DMS114 treated with DMSO at 0.1 percent for 48 hours (cell line): ENCODE measurements around the gene COA1.
"Not testable (repeated sequence)": the region's sequence is repeated elsewhere in the genome, so short reads cannot be mapped to it uniquely, and the experiment has no call there.

Experiments
- DNase-seq: peaks from one replicate; lab custom pipeline; 2025; ENCODE audit not compliant: unreplicated experiment; lab: John Stamatoyannopoulos, UW

The COA1 gene

GRCh38 chr7:43731494-43731893 lies 2.2 kb upstream of the COA1 start:
- DNase-seq: not testable (repeated sequence)

- DNase-seq: no peak
Observed at GRCh38 chr7:43729924-43730248, 563 bp upstream of the COA1 start.

- DNase-seq: no peak
Observed at GRCh38 chr7:43727494-43727893, 1.8 kb downstream of the COA1 start.

- DNase-seq: no peak
Observed at GRCh38 chr7:43727003-43727402, 2.3 kb downstream of the COA1 start.

DNA sequence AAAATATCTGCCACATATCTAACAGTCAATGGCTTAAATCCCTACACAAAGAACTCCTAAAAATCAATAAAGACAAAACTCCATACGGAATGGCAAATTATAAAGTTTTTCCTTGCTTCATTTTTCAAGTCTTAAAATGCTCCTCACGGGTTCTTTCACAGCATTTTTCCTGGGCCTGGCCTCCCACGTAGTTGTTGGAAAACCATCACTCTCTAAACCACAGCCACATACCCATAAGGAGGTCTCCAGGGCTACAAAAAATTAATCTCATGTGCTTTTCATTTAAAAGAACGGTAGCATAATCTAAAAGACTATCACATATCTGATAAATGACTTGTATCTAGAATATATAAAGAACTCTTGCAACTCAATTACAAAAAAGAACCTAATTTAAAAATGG lies 2.9 kb downstream of the COA1 start:
- DNase-seq: no peak

DNA sequence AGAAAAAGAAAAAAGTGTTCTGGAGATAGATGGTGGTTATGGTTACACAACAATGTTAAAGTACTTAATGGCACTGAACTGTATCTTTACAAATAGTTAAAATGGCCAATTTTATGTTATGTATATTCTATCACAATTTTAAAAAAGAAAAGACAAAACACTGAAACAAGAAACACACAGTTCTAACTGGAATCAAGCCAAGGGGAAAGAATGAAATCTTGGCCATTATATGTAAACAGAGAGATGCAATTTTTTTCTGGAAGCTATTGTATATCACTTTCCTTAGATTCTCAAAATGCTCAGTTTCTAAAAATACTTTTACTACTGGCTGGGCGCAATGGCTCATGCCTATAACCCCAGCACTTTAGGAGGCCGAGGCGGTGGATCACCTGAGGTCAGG lies 4.1 kb downstream of the COA1 start:
- no peak for DNase-seq

- DNase-seq: no peak
Observed at GRCh38 chr7:43723007-43723341, 6.3 kb downstream of the COA1 start.

- DNase-seq: peak; percentile 41
Observed at GRCh38 chr7:43721193-43721806, 8.0 kb downstream of the COA1 start.

DNA sequence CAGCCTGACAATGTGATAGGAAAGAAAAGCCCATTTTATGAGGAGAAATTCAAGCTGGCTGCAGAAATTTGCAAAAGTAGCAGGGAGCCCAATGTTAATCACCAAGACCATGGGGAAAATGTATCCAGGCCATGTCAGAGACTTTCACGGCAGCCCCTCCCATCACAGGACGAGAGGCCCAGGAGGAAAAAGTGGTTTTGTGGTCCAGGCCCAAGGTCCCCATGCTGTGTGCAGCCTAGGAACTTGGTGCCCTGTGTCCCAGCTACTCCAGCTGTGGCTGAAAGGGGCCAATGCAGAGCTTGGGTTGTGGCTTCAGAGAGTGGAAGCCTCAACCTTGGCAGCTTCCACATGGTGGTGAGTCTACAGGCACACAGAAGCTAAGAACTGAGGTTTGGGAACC lies 12.7 kb downstream of the COA1 start:
- no peak for DNase-seq

- not testable (repeated sequence) for DNase-seq
Observed at GRCh38 chr7:43715966-43716365, 13.4 kb downstream of the COA1 start.

GRCh38 chr7:43711503-43711902 lies 17.8 kb downstream of the COA1 start:
- DNase-seq: no peak

- not testable (repeated sequence) for DNase-seq
Observed at GRCh38 chr7:43708055-43708454, 21.3 kb downstream of the COA1 start.

- no peak for DNase-seq
Observed at GRCh38 chr7:43703573-43703972, 25.8 kb downstream of the COA1 start.

GRCh38 chr7:43702974-43703373 lies 26.3 kb downstream of the COA1 start:
- no peak for DNase-seq

- no peak for DNase-seq
Observed at GRCh38 chr7:43701929-43702328, 27.4 kb downstream of the COA1 start.

GRCh38 chr7:43701500-43701854 lies 27.8 kb downstream of the COA1 start:
- DNase-seq: peak; percentile 29

DNA sequence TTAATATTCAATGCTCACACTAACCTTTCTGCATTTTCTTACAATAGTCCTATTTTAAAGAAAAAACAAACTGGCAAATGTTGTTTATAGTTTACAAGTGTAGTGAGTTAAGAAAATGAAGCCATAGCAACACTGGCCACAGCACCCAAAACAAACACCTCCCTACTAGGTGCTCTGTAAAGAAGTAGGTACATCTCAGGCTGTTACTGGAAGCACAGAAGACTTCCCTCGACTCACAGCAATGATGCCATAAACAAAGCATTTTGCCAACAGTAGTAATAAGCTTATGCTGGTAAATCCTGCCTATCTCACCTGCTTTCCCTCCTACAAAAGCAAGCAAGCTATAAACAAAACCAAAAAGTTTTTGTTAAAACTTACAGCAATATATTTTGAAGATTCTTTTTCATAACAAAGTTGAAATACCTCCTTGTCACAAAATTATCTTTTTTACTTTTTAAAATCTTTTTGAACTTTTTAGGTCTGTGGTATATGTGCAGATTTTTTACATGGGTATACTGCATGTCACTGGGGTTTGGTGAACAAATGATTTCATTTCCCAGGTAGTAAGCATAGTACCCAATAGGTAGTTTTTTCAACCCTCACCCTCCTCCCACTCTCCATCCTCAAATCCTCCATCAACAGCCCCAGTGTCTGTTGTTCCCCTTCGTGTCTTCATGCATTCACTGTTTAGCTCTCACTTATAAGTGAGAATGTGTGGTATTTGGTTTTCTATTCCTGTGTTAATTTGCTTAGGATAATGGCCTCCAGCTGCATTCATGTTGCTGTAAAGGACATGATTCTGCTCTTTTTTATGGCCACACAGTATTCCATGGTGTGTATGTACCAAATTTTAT lies 28.4 kb downstream of the COA1 start:
- no peak for DNase-seq

DNA sequence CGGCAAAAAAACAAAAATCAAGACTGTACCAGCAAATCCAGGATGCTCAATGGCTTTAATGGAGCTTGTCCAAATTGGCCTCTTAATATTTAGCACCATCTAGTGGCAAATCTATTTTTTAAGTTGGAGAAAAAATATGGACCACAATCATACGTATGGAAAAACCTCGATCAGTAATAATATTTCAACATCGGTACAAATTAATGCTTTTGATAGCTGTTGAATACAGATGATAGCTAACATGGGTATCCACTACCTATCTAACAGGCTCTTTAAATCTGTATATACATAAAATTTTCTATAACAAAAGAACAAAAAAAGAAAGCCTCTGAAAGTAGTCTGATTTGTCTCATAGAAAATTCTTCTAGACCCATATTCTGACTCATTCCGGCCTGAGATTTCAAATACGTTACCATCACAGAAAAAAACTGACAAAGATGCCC lies 29.2 kb downstream of the COA1 start:
- peak; percentile 25 for DNase-seq

DNA sequence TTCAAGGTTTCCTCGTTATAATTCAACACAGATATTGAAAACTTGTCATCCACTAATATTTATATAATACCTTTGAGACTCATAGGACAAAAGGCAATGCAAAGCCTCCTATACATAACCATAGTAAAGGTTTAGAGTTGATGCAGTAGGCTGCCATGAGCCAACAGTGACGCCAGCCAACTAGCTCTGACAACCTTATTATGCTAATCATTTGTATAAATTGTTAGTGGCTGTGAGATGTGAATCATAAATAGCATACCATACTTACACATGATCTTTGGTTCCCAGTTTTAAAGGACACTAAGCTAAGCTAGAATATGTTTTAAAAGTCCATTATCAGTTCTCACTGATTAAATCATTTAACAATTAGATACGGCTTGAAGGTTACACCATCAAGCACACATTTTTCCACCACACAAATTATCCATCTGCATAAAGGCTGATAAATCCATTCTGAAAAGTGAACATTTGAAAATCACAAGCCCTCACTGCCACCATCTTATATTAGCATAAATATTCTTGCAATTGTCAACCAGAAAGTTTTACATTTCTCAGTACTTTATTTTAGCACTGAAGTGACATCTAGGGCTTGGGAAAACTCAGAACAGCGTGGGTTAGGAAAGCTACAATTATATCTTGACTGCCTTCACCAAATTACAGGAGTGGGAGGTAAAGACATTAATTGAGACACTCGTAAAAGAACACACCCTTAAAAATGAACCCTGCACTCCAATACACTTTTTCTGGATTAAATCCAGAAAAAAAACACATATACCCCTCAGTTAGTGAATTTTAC lies 30.7 kb downstream of the COA1 start:
- no peak for DNase-seq

- no peak for DNase-seq
Observed at GRCh38 chr7:43697690-43698089, 31.6 kb downstream of the COA1 start.

DNA sequence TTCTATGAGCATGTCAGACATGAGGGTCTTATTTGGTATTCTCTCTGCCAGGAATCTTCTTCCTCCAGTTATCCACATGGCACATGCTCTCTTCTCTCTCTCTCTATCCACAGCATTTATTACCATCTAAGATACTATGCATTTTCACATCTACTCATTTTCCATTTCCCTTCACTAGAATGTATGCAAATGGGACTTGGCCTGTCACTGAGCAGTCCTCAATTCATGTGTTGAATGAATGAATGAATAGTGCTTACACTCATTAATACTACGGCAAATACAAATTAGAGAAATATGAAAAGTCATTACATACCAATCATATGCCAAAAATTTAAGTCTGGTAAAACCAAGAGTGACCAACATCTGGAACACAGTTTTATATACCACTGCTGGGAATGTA lies 34.0 kb downstream of the COA1 start:
- no peak for DNase-seq

- DNase-seq: no peak
Observed at GRCh38 chr7:43694399-43694748, 34.9 kb downstream of the COA1 start.
